Measurements from ENCODE around the gene SYNC. TPM values are rescaled to one million over a fixed set of nuclear protein-coding genes. Genes with fewer than 3 reads are reported as not detected.
"Not testable (repeated sequence)": the region's sequence is repeated elsewhere in the genome, so short reads cannot be mapped to it uniquely, and the experiment has no call there.

SYNC gene
- total RNA-seq, 1 experiment from 2014 or later, result 0.20 TPM

- POLR2A ChIA-PET, result no interaction called here
- TF ChIP-seq CTCF (IDR thresholded peaks at IDR 0.05; ENCODE audit: insufficient read depth in 1 of 2, low read depth in 1 of 2, low read length in 1 of 2, severe bottlenecking in 1 of 2, unreplicated experiment in 1 of 2), result no peak
Observed at GRCh38 chr1:32632829-32633228, 69.7 kb downstream of the SYNC start.

GRCh38 chr1:32630173-32630572 lies 72.4 kb downstream of the SYNC start:
- H3K4me3 Mint-ChIP-seq (ENCODE audit: unreplicated experiment); H3K4me1 ChIP-seq; H3K9me3 Mint-ChIP-seq (ENCODE audit: unreplicated experiment); DNase-seq; POLR2A ChIA-PET; BruUV-seq (replicated peaks); intact Hi-C loops (cut with micrococcal nuclease; ENCODE audit: unreplicated experiment); H3K4me3 ChIP-seq (ENCODE audit: low read depth, low read length); H3K27me3 ChIP-seq (replicated peaks; ENCODE audit: control insufficient read depth, insufficient read depth, low read length); H3K4me1 Mint-ChIP-seq (ENCODE audit: low read depth, unreplicated experiment); H3K9me3 ChIP-seq; H3K36me3 ChIP-seq (ENCODE audit: control insufficient read depth, insufficient read depth, low read length); H3K27ac Mint-ChIP-seq (ENCODE audit: unreplicated experiment); H3K27me3 Mint-ChIP-seq (ENCODE audit: insufficient read depth, unreplicated experiment); CTCF ChIA-PET: not testable (repeated sequence)
- peaks cover 19% of the 10 kb centered on the region for H3K36me3 Mint-ChIP-seq (ENCODE audit: insufficient read depth, unreplicated experiment)

More at GRCh38 chr1:32632829-32633228, 69.7 kb downstream of the SYNC start:
- H3K4me1 Mint-ChIP-seq (ENCODE audit: low read depth, unreplicated experiment), result peaks cover 16% of the 10 kb centered on the region
- DNase-seq, result no peak
- no peak overlapping the region for H3K4me3 ChIP-seq (ENCODE audit: low read depth, low read length)
- no peak overlapping the region for H3K27ac Mint-ChIP-seq (ENCODE audit: unreplicated experiment)
- BruUV-seq (replicated peaks), result no TSS peak
- CTCF ChIA-PET, result no interaction called here
- intact Hi-C loops (cut with micrococcal nuclease; ENCODE audit: unreplicated experiment), result no loop called here
- H3K4me3 Mint-ChIP-seq (ENCODE audit: unreplicated experiment), result no peak overlapping the region
- no peaks in the 10 kb centered on the region for H3K9me3 ChIP-seq
- H3K4me1 ChIP-seq, result no peaks in the 10 kb centered on the region
- H3K9me3 Mint-ChIP-seq (ENCODE audit: unreplicated experiment), result no peaks in the 10 kb centered on the region
- H3K27me3 Mint-ChIP-seq (ENCODE audit: insufficient read depth, unreplicated experiment), result no peaks in the 10 kb centered on the region
- H3K27me3 ChIP-seq (replicated peaks; ENCODE audit: control insufficient read depth, insufficient read depth, low read length), result no peaks in the 10 kb centered on the region
- peaks cover 16% of the 10 kb centered on the region for H3K36me3 Mint-ChIP-seq (ENCODE audit: insufficient read depth, unreplicated experiment)
- H3K36me3 ChIP-seq (ENCODE audit: control insufficient read depth, insufficient read depth, low read length), result no peaks in the 10 kb centered on the region

Other genes starting within 250 kb of the SYNC start
- gene ZBTB8B, start 237.7 kb downstream of the SYNC start, total RNA-seq (2022), result not detected in 2 replicates
- gene ZBTB8A, start 163.3 kb downstream of the SYNC start, total RNA-seq (2022), result 3.2 and 3.7 TPM in 2 replicates
- 50.5 and 52.5 TPM in 2 replicates for gene ZBTB8OS, start 52.2 kb downstream of the SYNC start, total RNA-seq (2022)
- 175 and 179 TPM in 2 replicates for gene RBBP4, start 51.6 kb downstream of the SYNC start, total RNA-seq (2022)
- gene YARS1, start 114.6 kb upstream of the SYNC start, total RNA-seq (2022), result 177 and 184 TPM in 2 replicates
- 23.8 and 32.8 TPM in 2 replicates for gene S100PBP, start 114.9 kb upstream of the SYNC start, total RNA-seq (2022)
- gene FNDC5, start 168.1 kb upstream of the SYNC start, total RNA-seq (2022), result 0.67 and 1.1 TPM in 2 replicates
- 0.53 TPM in 1 of 2 replicates, not detected in the other for gene HPCA, start 183.7 kb upstream of the SYNC start, total RNA-seq (2022)
- 48.1 and 50.1 TPM in 2 replicates for gene TMEM54, start 198.6 kb upstream of the SYNC start, total RNA-seq (2022)